Stimulated activated CD4-positive, alpha-beta T cell treated with anti-CD3 and anti-CD28 coated beads, Interleukin-2, amount 100 ng/mL, for 48 hours (primary cell): ENCODE data around the gene CENATAC.
A peak's percentile ranks its signal among the peaks of the same experiment; 100 is the strongest.
"Not testable (repeated sequence)": the region's sequence is repeated elsewhere in the genome, so short reads cannot be mapped to it uniquely, and the experiment has no call there.

Source experiments
- DNase-seq, 2 donors: peaks; one replicate each; pipeline ENCODE4 v3.0.0-alpha.2; 2020

CENATAC gene

GRCh38 chr11:118996926-118997626 lies 862 bp upstream of the CENATAC start:
- DNase-seq, result peak in 1 of 2 donors; percentile 30

- no peak for DNase-seq
Measured at GRCh38 chr11:118998388-118998717, 415 bp downstream of the CENATAC start.

GRCh38 chr11:118998822-118999221 lies 884 bp downstream of the CENATAC start:
- no peak for DNase-seq

DNA sequence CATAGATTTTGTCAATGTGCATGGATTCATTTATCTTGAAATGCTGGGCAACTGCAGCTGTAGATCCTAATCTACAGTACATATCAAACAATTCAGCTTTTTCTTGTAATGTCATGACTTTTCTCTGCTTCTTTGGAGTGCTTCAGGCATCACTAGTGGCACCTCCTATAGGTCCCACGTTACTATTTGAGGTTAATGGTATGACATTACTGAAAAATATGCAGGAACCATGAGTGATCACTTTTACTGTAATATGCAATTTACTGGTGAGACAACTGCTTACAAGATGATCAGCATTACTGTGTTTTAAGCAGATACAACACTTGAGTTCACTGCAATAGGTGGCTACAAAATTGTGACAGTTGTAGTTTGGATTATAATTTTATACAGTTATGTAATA lies 3.0 kb downstream of the CENATAC start:
- no peak for DNase-seq

DNA sequence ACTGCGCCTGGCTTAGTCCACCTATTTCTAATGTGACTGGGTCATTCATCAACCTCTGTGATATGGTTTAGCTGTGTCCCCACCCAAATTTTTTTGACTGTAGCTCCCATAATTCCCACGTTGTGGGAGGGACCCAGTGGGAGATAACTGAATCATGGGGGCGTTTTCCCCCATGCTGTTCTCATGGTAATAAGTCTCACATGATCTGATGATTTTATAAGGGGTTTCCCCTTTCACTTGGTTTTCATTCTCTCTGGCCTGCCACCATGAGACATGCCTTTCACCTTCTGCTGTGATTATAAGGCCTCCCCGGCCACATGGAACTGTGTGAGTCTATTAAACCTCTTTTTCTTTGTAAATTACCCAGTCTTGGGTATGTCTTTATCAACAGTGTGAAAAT lies 8.7 kb downstream of the CENATAC start:
- no peak for DNase-seq

DNA sequence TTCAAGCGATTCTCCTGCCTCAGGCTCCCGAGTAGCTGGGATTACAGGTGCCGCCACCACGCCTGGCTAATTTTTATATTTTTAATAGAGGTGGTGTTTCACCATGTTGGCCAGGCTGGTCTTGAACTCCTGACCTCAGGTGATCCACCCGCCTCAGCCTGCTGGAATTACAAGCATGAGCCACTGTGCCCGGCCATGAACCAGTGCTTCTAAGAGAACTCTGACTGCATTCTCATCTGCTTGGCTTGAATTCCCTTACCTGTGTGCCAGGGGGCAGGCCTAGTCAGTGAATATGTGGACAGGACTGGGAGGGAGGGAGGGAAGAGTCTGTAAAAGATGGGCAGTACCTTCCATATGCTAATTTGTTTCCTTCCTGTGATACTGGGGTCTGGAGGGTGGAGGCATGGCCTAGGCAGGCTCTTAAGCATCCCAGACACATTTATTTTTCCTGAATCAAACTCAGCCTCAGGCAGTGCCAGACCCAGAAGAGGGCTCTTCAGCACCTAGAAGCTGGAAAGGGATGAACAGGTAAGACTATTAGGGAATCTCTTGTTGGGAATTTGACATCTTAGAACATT lies 13.6 kb downstream of the CENATAC start:
- DNase-seq, result no peak

DNA sequence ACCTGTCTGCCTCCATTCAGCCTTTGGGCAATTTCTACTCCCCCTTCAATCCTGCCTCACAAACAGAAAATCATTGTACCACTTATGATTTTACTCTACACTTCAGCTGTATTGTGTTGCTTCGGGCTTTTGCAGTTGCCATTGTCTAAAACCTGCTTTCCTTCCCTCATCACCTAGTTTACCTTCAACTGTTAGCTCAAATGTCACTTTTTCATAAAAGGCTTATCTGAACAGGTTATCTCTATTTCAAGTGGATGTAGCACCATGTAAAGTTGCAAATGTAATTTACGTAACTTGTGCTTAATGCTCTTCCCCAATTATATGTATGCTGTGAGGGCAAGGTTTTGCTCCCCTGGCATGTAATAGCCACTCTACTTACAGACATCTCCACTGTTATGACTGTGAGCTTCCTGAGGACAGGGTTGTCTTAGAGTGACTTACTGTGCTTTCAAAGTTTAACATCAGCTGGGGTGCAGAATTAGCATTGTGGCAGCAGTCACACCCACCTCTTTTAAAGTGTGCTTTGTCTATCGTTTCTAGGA lies 14.8 kb downstream of the CENATAC start:
- no peak for DNase-seq

DNA sequence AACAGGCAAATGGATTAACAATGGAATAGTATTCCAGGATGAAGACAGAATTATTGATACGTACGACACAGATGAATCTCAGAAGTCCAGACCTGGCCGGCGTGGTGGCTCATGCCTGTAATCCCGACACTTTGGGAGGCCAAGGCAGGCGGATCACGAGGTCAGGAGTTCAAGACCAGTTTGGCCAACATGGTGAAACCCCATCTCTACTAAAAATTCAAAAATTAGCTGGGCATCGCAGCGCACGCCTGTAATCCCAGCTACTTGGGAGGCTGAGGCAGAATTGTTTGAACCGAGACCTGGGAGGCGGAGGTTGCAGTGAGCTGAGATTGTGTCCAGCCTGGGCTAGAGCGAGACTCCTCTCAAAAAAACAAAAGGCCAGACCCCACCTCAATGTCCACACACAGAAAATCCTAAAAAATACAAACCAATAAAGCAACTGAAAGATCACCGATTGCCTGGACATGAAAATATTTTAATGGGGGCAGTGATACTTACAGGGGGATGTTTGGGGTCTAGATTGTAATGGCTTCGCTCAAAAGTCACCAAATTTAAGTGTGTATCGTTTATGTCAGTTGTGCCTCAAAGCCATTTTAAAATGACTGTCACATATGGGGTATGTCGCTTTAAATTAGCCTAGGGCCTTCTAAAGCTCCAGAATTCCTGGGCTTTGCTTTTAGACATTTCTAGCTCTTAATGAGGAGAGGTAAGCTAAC lies 16.4 kb downstream of the CENATAC start:
- DNase-seq, result no peak

DNA sequence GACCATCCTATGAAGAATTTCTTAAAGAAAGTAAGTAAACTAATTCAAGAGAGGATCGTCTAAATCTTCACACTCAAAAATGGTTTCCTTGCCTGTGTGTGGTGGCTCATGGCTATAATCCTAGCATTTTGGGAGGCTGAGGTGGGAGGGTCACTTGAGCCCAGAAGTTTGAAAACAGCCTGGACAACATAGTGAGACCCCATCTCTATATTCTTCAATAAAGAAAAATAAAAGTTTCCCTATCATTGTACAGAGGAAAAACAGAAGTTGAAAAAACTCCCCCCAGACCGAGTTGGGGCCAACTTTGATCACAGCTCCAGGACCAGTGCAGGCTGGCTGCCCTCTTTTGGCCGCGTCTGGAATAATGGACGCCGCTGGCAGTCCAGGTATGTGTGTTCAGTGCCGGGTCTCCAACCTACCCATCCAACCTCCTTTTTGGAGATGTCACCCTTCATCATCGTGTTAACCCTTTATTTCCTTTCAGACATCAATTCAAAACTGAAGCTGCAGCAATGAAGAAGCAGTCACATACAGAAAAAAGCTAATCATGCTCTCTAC lies 17.2 kb downstream of the CENATAC start:
- no peak for DNase-seq

DNA sequence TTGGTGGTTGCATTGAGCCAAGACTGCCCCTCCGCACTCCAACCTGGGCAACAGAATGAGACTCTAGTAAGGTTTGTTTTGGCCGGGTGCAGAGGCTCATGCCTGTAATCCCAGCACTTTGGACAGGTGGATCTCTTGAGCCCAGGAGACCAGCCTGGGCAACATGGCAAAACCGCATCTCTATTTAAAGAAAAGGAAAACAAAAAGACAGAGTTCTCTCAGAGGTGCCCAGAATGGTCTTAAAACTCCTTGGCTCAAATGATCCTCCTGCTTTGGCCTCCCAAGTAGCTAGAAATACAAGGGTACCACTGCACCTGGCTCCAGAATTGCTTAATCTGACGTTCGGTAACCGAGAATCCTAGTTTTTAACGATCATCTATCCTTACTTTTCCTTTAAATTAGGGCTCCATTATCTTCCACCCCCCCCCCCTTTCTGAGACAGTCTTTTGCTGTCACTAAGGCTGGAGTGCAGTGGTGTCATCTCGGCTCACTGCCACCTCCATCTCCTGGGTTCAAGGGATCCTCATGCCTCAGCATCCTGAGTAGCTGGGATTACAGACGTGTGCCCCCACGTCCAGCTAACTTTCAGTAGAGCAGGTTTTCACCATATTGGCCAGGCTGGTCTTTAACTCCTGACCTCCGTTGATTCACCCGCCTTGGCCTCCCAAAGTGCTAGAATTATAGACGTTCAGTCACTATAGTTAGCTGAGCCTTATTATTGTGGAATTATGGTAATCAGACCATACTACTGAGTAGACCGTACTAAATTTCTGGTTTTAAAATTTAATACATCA lies 18.5 kb downstream of the CENATAC start:
- DNase-seq, result no peak

DNA sequence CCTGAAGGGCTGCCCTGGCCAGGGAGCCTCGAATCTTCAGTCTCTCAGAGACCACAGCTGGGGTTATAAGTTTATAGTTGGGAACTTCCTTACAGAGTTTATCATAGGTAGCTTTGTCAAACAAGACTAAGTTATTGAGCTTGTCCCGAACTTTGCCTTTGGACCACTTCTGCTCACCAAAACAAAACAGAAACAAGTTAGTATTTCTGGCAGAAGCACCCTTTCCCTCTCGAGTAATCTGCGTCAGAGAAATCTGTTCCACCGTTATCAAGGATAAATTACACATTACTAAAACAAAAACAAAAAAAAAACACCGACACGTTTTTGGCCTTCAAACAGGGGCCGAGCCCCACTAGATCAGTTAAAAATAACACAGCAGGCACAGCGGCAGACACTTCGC lies 19.4 kb downstream of the CENATAC start:
- not testable (repeated sequence) for DNase-seq

DNA sequence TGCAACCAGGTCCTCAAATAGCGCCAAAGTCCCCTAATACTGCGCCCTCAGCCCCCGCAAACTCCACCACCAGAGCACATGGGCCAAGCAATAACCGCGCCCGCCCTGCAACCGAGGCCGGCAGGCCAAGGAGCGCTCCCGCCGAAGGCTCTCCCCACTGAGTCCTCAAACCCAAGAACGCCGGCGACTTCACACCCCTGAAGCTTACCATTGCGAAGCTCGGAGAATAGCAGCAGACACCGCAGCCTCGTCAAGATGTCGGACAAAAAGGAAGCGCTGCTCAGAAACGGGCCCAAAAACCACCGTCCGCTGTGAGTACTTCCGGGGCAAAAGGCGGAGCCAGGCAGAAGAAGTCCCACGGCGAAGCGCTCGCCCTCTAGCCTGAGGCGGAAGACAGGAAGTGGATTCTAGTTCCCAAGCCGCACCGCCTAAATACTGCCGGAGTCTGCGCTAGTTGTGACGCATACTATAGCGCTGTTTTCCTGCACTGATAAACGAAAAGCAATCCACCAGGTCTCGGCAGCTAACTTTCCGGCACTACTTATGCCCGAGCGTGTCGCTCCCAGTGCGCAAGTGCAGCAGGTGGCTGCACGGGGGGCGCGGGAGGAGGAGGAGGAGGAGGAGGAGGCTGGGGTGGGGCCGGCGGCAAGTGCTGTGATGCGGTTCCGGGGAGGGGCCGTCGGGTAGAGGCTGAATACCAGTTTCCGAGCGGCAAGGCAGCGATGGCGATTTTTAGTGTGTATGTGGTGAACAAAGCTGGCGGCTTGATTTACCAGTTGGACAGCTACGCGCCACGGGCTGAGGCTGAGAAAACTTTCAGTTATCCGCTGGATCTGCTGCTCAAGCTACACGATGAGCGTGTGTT lies 20.4 kb downstream of the CENATAC start, which contains the start of the genes RPS25 and TRAPPC4:
RPS25 (minus strand) TSS at position 270 of the 865 bp plus-strand sequence; CDS start at position 211, 59 bp downstream.
TRAPPC4 (plus strand) TSS at position 693 of the 865 bp plus-strand sequence; CDS start at position 723, 30 bp downstream.
- peak; percentile 86 to 88 for DNase-seq

DNA sequence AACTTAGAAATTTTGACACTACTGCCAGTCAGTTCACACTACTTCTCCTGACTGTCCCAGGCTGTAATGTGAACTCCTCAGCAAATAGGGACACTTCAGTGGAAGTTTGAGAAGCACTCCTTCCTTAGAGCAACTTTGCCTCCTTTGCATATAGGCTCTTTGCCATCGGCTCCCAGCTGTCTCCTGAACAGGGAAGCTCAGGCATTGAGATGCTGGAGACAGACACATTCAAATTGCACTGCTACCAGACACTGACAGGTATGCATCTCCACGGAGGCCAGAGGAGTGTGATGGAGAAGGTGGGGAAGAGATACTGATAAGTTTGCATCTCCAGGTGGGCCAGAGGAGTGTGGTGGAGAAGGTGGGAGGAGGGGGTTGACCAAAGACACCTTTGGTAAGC lies 22.1 kb downstream of the CENATAC start:
- DNase-seq, result no peak

DNA sequence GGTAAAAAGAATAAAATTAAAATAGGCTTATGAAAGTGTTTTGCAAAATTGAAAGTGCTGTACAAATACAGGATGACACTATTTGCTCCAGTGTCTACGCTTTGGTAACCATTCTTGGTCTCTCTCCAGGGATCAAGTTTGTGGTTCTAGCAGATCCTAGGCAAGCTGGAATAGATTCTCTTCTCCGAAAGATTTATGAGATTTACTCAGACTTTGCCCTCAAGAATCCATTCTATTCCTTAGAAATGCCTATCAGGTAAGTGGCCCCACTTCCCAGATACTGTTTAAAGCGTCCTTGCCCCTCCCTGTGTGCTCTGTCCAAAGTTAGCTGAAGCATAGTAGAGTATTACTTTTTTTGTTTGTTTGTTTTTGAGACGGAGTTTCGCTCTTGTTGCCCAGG lies 23.7 kb downstream of the CENATAC start:
- no peak for DNase-seq

- DNase-seq, result no peak
Measured at GRCh38 chr11:119023741-119024140, 25.8 kb downstream of the CENATAC start.

DNA sequence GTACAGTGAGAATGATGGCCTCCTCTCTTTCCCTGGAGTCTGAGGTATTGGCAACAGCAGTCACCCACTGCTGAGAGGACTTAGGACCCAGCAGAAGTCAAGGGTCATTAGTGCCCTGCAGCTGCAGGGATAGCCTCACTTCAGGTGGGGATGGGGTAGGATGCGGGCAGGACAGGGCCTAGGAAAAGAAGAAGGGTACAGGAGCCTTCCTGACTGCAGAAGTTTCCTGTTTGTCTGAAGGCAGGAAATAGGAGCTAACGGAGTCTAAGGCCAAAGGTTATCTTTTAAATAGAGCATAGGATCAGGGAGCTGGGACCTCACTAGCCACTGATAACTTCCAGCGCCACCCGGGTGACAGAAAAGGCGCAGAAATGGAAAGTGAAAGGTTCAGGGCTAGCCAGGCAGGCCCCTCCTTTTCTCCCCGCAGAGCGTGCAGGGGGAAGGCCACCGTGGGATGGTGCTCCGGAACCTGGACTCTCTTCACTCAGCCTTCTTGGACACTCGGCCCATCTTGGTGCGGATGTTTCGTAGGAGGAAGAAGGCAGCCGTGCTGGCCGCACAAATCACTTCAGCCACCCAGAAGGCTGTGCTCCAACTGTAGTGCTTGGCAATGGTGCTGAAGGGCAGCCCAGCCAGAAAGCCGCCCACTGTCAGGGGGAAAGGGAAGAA lies 26.6 kb downstream of the CENATAC start:
- no peak for DNase-seq

DNA sequence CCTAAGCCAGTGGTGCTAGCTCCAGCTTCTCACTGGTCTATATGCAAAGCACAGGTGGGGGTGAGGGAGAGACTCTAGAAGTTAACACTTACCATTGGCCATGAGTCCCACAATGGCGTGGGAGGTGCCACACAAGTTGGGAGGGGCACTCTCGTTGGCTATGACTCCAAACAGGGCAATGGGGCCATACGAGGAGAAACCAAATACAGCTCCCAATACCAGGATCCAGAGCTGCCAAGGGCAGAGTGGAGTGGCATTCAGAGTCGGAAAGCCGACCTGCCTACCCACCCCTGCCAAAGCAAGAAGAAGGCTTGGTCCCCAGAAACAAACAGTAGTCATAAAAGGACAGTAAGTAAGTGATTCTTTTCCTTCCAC lies 27.1 kb downstream of the CENATAC start:
- no peak for DNase-seq

DNA sequence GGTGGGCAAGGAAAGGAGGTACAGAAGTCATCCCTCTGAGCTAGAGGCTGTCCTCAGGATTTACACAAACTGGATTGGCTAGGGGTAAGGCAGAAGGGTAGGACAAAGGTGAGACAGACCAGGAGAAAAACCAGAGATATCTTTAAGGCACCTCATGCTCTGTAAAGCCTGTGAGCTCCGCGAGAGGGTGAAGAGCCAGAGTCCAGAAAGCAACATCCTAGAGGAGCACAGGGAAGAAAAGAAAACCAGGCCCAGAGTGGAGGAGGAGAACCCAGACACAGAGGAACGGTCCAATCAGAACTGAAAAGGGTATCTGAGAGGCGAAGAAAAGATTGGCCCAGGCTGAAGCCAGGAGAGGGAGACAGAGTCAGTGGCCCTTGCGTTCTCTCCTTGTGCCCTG lies 27.6 kb downstream of the CENATAC start:
- no peak for DNase-seq

DNA sequence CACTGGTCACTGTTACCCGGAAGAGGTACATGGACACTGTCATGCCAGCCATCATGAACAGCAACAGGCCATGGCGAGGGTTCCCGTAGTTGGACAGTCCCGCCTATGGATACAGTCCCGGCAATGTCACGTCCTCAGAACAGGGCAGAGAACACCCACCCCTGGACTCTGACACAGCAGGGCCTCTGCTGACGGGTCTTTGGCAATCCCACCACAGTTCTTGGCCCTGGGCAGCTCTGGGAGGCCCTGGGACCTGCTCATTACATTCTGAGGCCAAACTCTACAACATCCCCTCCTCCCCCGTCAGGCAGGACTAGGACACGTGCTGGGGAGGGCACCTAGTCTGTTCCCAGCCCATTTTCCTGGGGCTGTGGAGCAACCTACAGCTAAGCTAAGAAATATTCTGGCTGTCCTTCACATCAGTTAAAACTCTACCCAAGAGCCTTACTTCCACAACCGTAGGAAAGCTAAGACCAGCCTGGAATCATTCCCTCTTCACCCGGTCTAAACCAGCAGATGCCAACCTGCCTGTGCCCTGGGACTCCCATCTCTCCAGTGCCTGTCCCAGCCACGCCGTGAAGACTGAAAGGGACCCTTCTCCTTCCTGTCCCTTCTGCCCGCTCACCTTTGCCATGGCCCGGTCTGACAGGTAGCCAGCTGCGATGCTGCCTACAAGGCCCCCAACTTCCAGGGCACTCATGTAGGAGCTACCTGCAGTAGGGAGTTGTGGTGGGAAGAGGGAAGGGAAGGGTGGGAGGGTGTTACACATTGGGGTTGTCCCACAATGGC lies 28.2 kb downstream of the CENATAC start:
- DNase-seq, result no peak

GRCh38 chr11:119026970-119027369 lies 29.0 kb downstream of the CENATAC start:
- DNase-seq, result no peak
